NCI-H2081 treated with DMSO at 0.1 percent for 48 hours (cell line): Measurements from ENCODE around the gene STIP1.

Experiments
- DNase-seq: peaks from one replicate; lab custom pipeline; 2025; lab: John Stamatoyannopoulos, UW

The STIP1 gene

GRCh38 chr11:64198511-64198910 lies 12.5 kb downstream of the STIP1 start:
- no peak for DNase-seq

- no peak for DNase-seq
These were observed 15.6 kb downstream of the STIP1 start for GRCh38 chr11:64201543-64201942.

- no peak for DNase-seq
These were observed 17.0 kb downstream of the STIP1 start for GRCh38 chr11:64202992-64203391.

- DNase-seq = no peak
These were observed 17.6 kb downstream of the STIP1 start for GRCh38 chr11:64203421-64204079.

GRCh38 chr11:64204080-64204440 lies 18.1 kb downstream of the STIP1 start:
- no peak for DNase-seq

- no peak for DNase-seq
These were observed 18.6 kb downstream of the STIP1 start for GRCh38 chr11:64204464-64204989.

- no peak for DNase-seq
These were observed 20.7 kb downstream of the STIP1 start, which contains the start of gene FERMT3 for GRCh38 chr11:64206457-64207255. Gene FERMT3 (plus strand): TSS chr11:64206721. CDS start chr11:64207365, 644 bp downstream.

GRCh38 chr11:64207256-64208085 lies 21.5 kb downstream of the STIP1 start:
- no peak for DNase-seq

- DNase-seq = no peak
These were observed 22.3 kb downstream of the STIP1 start for GRCh38 chr11:64208086-64208795.

GRCh38 chr11:64208796-64209562 lies 23.0 kb downstream of the STIP1 start:
- no peak for DNase-seq

- DNase-seq = no peak
These were observed 23.5 kb downstream of the STIP1 start for GRCh38 chr11:64209563-64209843.

- no peak for DNase-seq
These were observed 24.5 kb downstream of the STIP1 start for GRCh38 chr11:64210301-64211020.

- no peak for DNase-seq
These were observed 25.4 kb downstream of the STIP1 start for GRCh38 chr11:64211181-64211872.

- DNase-seq = no peak
These were observed 30.9 kb downstream of the STIP1 start for GRCh38 chr11:64216879-64217278.

GRCh38 chr11:64218628-64219353 lies 32.8 kb downstream of the STIP1 start:
- no peak for DNase-seq

GRCh38 chr11:64219354-64219684 lies 33.3 kb downstream of the STIP1 start:
- no peak for DNase-seq

GRCh38 chr11:64219755-64220154 lies 33.8 kb downstream of the STIP1 start:
- no peak for DNase-seq

- DNase-seq = no peak
These were observed 34.3 kb downstream of the STIP1 start for GRCh38 chr11:64220271-64220670.

GRCh38 chr11:64220798-64221197 lies 34.8 kb downstream of the STIP1 start:
- DNase-seq = no peak
